ENCODE results near the gene NOX5. TPM values are rescaled to one million over a fixed set of nuclear protein-coding genes. Genes with fewer than 3 reads are reported as not detected.

NOX5 gene
- total RNA-seq, 3 donors from 2014 or later (not counting 1 experiment from before 2014, with no cell fraction given) = 0.20 TPM; not detected in 2

- no peak overlapping the region for H3K27ac Mint-ChIP-seq
- intact Hi-C loops (cut with micrococcal nuclease) = no loop called here
- ATAC-seq (no peak), DNase-seq (no peak)
- H3K4me1 Mint-ChIP-seq = no peaks in the 10 kb centered on the region
- Histone ChIP-seq H3K4me1 (ENCODE audit: control insufficient read depth, insufficient read depth, low read length) (no peaks in the 10 kb centered on the region), H3K27me3 (ENCODE audit: control insufficient read depth, insufficient read depth, low read length) (peaks cover under 1% of the 10 kb centered on the region), H3K9me3 (ENCODE audit: control insufficient read depth, insufficient read depth, low read length) (no peaks in the 10 kb centered on the region), H3K4me3 (ENCODE audit: low read length) (no peak overlapping the region), H3K27ac (ENCODE audit: low read length) (no peak overlapping the region), H3K36me3 (ENCODE audit: control insufficient read depth, insufficient read depth, low read length) (no peaks in the 10 kb centered on the region)
- H3K27me3 Mint-ChIP-seq (ENCODE audit: low read depth in 2 of 2) = peaks cover 6 to 22% of the 10 kb centered on the region in 2 donors
- no peaks in the 10 kb centered on the region for H3K36me3 Mint-ChIP-seq
- TF ChIP-seq CTCF (IDR thresholded peaks at IDR 0.05) = no peak
- no peak overlapping the region for H3K4me3 Mint-ChIP-seq
- H3K9me3 Mint-ChIP-seq = no peaks in the 10 kb centered on the region
- WGBS (ENCODE audit: insufficient coverage) = 77% methylated on average over 5 of the region's 5 CpGs
These were observed 14.4 kb upstream of the NOX5 start for GRCh38 chr15:69000091-69000490.

- 83% methylated on average over 4 of the region's 4 CpGs for WGBS (ENCODE audit: insufficient coverage)
- H3K27me3 Mint-ChIP-seq (ENCODE audit: low read depth in 2 of 2) = peaks cover 12 to 22% of the 10 kb centered on the region in 2 donors
- Histone ChIP-seq H3K27me3 (ENCODE audit: control insufficient read depth, insufficient read depth, low read length) (peaks cover 2% of the 10 kb centered on the region), H3K9me3 (ENCODE audit: control insufficient read depth, insufficient read depth, low read length) (no peaks in the 10 kb centered on the region), H3K36me3 (ENCODE audit: control insufficient read depth, insufficient read depth, low read length) (no peaks in the 10 kb centered on the region), H3K27ac (ENCODE audit: low read length) (no peak overlapping the region), H3K4me3 (ENCODE audit: low read length) (no peak overlapping the region), H3K4me1 (ENCODE audit: control insufficient read depth, insufficient read depth, low read length) (no peaks in the 10 kb centered on the region)
- no peak for TF ChIP-seq CTCF (IDR thresholded peaks at IDR 0.05)
- DNase-seq (no peak), ATAC-seq (no peak)
- H3K36me3 Mint-ChIP-seq = no peaks in the 10 kb centered on the region
- intact Hi-C loops (cut with micrococcal nuclease) = no loop called here
- H3K4me3 Mint-ChIP-seq = no peak overlapping the region
- H3K4me1 Mint-ChIP-seq = no peaks in the 10 kb centered on the region
- H3K9me3 Mint-ChIP-seq = peaks cover 0 to 3% of the 10 kb centered on the region in 2 donors
- H3K27ac Mint-ChIP-seq = no peak overlapping the region
These were observed 13.6 kb upstream of the NOX5 start for GRCh38 chr15:69000725-69001503.

GRCh38 chr15:69002783-69003182 lies 11.7 kb upstream of the NOX5 start:
- Histone ChIP-seq H3K36me3 (ENCODE audit: control insufficient read depth, insufficient read depth, low read length) (no peaks in the 10 kb centered on the region), H3K27me3 (ENCODE audit: control insufficient read depth, insufficient read depth, low read length) (peaks cover 2% of the 10 kb centered on the region), H3K4me1 (ENCODE audit: control insufficient read depth, insufficient read depth, low read length) (no peaks in the 10 kb centered on the region), H3K4me3 (ENCODE audit: low read length) (no peak overlapping the region), H3K27ac (ENCODE audit: low read length) (no peak overlapping the region), H3K9me3 (ENCODE audit: control insufficient read depth, insufficient read depth, low read length) (peaks cover 6% of the 10 kb centered on the region)
- WGBS (ENCODE audit: insufficient coverage) = 90% methylated on average over 4 of the region's 4 CpGs
- no peak overlapping the region for H3K27ac Mint-ChIP-seq
- DNase-seq = no peak
- no peak for TF ChIP-seq CTCF (IDR thresholded peaks at IDR 0.05)
- intact Hi-C loops (cut with micrococcal nuclease) = no loop called here
- ATAC-seq = no peak
- peaks cover 12 to 22% of the 10 kb centered on the region in 2 donors for H3K27me3 Mint-ChIP-seq (ENCODE audit: low read depth in 2 of 2)
- no peak overlapping the region for H3K4me3 Mint-ChIP-seq
- H3K4me1 Mint-ChIP-seq = no peaks in the 10 kb centered on the region
- peaks cover 4% of the 10 kb centered on the region for H3K36me3 Mint-ChIP-seq
- peaks cover 3 to 5% of the 10 kb centered on the region in 2 donors for H3K9me3 Mint-ChIP-seq
